Fibroblast of upper back skin (primary cell): ENCODE measurements around the gene MNX1.

ENCODE experiments used
- DNase-seq: peaks from one replicate; pipeline ENCODE4 v3.0.0-alpha.2; 2013

MNX1 gene

GRCh38 chr7:157032644-157033482 lies 22.4 kb upstream of the MNX1 start:
- DNase-seq = no peak

- no peak for DNase-seq
Measured at GRCh38 chr7:157032128-157032527, 21.7 kb upstream of the MNX1 start.

- DNase-seq = no peak
Measured at GRCh38 chr7:157028199-157028903, 17.9 kb upstream of the MNX1 start.

- DNase-seq = peak; percentile 28
Measured at GRCh38 chr7:157027568-157028198, 17.2 kb upstream of the MNX1 start.

- DNase-seq = no peak
Measured at GRCh38 chr7:157024716-157025115, 14.3 kb upstream of the MNX1 start.

- no peak for DNase-seq
Measured at GRCh38 chr7:157023589-157023905, 13.1 kb upstream of the MNX1 start.

- no peak for DNase-seq
Measured at GRCh38 chr7:157022681-157023588, 12.5 kb upstream of the MNX1 start.

- no peak for DNase-seq
Measured at GRCh38 chr7:157021871-157022680, 11.6 kb upstream of the MNX1 start.

GRCh38 chr7:157021071-157021870 lies 10.8 kb upstream of the MNX1 start:
- DNase-seq = no peak

- DNase-seq = no peak
Measured at GRCh38 chr7:157020514-157021070, 10.1 kb upstream of the MNX1 start.

- DNase-seq = no peak
Measured at GRCh38 chr7:157019718-157020451, 9.4 kb upstream of the MNX1 start.

GRCh38 chr7:157018997-157019608 lies 8.6 kb upstream of the MNX1 start:
- DNase-seq = no peak

GRCh38 chr7:157018328-157018996 lies 8.0 kb upstream of the MNX1 start:
- DNase-seq = no peak

- DNase-seq = no peak
Measured at GRCh38 chr7:157017603-157018327, 7.3 kb upstream of the MNX1 start.

- DNase-seq = no peak
Measured at GRCh38 chr7:157017149-157017548, 6.7 kb upstream of the MNX1 start.

GRCh38 chr7:157016352-157017041 lies 6.0 kb upstream of the MNX1 start:
- DNase-seq = no peak

- DNase-seq = no peak
Measured at GRCh38 chr7:157016024-157016351, 5.5 kb upstream of the MNX1 start.
